Measurements from ENCODE around the gene ALPK3. TPM values are rescaled to one million over a fixed set of nuclear protein-coding genes. Genes with fewer than 3 reads are reported as not detected.

The ALPK3 gene
- 1 to 10 TPM in 1 of 3 donors, under 1 TPM in 2; 0.35 to 1.1 (median 0.63) TPM for total RNA-seq
- total RNA-seq (2013): 0.14 TPM

- intact Hi-C loops (cut with micrococcal nuclease): no loop called here
- no peaks in the 10 kb centered on the region for H3K9me3 Mint-ChIP-seq
- 36% methylated on average over 63 of the region's 63 CpGs for WGBS (ENCODE audit: insufficient coverage)
Observed at GRCh38 chr15:84816694-84817465, at the start of gene ALPK3. Gene ALPK3, plus strand, starts transcription at chr15:84817356. Its CDS starts 97 bp downstream, at chr15:84817453.

GRCh38 chr15:84772031-84772430 lies 45.1 kb upstream of the ALPK3 start:
- intact Hi-C loops (cut with micrococcal nuclease): no loop called here
- Histone ChIP-seq H3K27me3 (ENCODE audit: control insufficient read depth, insufficient read depth, low read length) (no peaks in the 10 kb centered on the region), H3K9me3 (ENCODE audit: control insufficient read depth, insufficient read depth, low read length) (no peaks in the 10 kb centered on the region), H3K4me3 (ENCODE audit: low read length) (no peak overlapping the region), H3K27ac (ENCODE audit: low read length) (no peak overlapping the region), H3K36me3 (ENCODE audit: control insufficient read depth, insufficient read depth, low read length) (peaks cover 16% of the 10 kb centered on the region), H3K4me1 (ENCODE audit: control insufficient read depth, insufficient read depth, low read length) (peaks cover 3% of the 10 kb centered on the region)
- Mint-ChIP-seq H3K4me3 (no peak overlapping the region), H3K36me3 (no peaks in the 10 kb centered on the region), H3K4me1 (peaks cover 50 to 52% of the 10 kb centered on the region in 2 donors), H3K27ac (peak overlapping the region; percentile 50), H3K27me3 (ENCODE audit: low read depth in 2 of 2) (no peaks in the 10 kb centered on the region), H3K9me3 (no peaks in the 10 kb centered on the region)
- DNase-seq (no peak), ATAC-seq (no peak)
- TF ChIP-seq CTCF (IDR thresholded peaks at IDR 0.05): no peak
- 86% methylated on average over 5 of the region's 5 CpGs for WGBS (ENCODE audit: insufficient coverage)

More at GRCh38 chr15:84816694-84817465, at the start of gene ALPK3:
- ATAC-seq (peak in 1 of 3 donors; percentile 50), DNase-seq (no peak)
- peaks cover 11 to 14% of the 10 kb centered on the region in 2 donors for H3K27me3 Mint-ChIP-seq (ENCODE audit: low read depth in 2 of 2)
- no peak within 1 kb of the TSS for H3K27ac Mint-ChIP-seq
- Histone ChIP-seq H3K27me3 (ENCODE audit: control insufficient read depth, insufficient read depth, low read length) (peaks cover 7% of the 10 kb centered on the region), H3K27ac (ENCODE audit: low read length) (no peak within 1 kb of the TSS), H3K4me3 (ENCODE audit: low read length) (no peak within 1 kb of the TSS), H3K36me3 (ENCODE audit: control insufficient read depth, insufficient read depth, low read length) (no peaks in the 10 kb centered on the region), H3K4me1 (ENCODE audit: control insufficient read depth, insufficient read depth, low read length) (peaks cover 7% of the 10 kb centered on the region), H3K9me3 (ENCODE audit: control insufficient read depth, insufficient read depth, low read length) (no peaks in the 10 kb centered on the region)
- no peak for TF ChIP-seq CTCF (IDR thresholded peaks at IDR 0.05)
- no peaks in the 10 kb centered on the region for H3K36me3 Mint-ChIP-seq
- H3K4me3 Mint-ChIP-seq: no peak within 1 kb of the TSS
- H3K4me1 Mint-ChIP-seq: peaks cover 0 to 10% of the 10 kb centered on the region in 2 donors

GRCh38 chr15:84772467-84772866 lies 44.7 kb upstream of the ALPK3 start:
- no peak overlapping the region for H3K4me3 ChIP-seq (ENCODE audit: low read length)
- H3K27ac Mint-ChIP-seq: peak overlapping the region; percentile 50
- intact Hi-C loops (cut with micrococcal nuclease): no loop called here
- H3K27me3 Mint-ChIP-seq (ENCODE audit: low read depth in 2 of 2): no peaks in the 10 kb centered on the region
- TF ChIP-seq CTCF (IDR thresholded peaks at IDR 0.05): no peak
- WGBS (ENCODE audit: insufficient coverage): 49% methylated on average over 2 of the region's 2 CpGs
- no peaks in the 10 kb centered on the region for H3K9me3 Mint-ChIP-seq
- no peaks in the 10 kb centered on the region for H3K27me3 ChIP-seq (ENCODE audit: control insufficient read depth, insufficient read depth, low read length)
- no peak for ATAC-seq
- peaks cover 12% of the 10 kb centered on the region for H3K36me3 ChIP-seq (ENCODE audit: control insufficient read depth, insufficient read depth, low read length)
- no peaks in the 10 kb centered on the region for H3K36me3 Mint-ChIP-seq
- DNase-seq: no peak
- H3K9me3 ChIP-seq (ENCODE audit: control insufficient read depth, insufficient read depth, low read length): no peaks in the 10 kb centered on the region
- H3K4me1 Mint-ChIP-seq: peaks cover 50 to 52% of the 10 kb centered on the region in 2 donors
- H3K4me3 Mint-ChIP-seq: no peak overlapping the region
- peaks cover 3% of the 10 kb centered on the region for H3K4me1 ChIP-seq (ENCODE audit: control insufficient read depth, insufficient read depth, low read length)
- no peak overlapping the region for H3K27ac ChIP-seq (ENCODE audit: low read length)

All from natural killer cell (primary cell).